Mesenchymal stem cell (in vitro differentiated cells and primary cell): ENCODE results near the gene SAMD1.

Source experiments
- DNase-seq: peaks from one replicate; pipeline ENCODE4 v3.0.0-alpha.2; 2013
- H2AFZ ChIP-seq: one replicate; pipeline ENCODE4 v1.6.1; 2013; ENCODE audit warnings: low read depth, mild to moderate bottlenecking, control low read depth, inconsistent platforms, low read length, moderate library complexity
- H2AK5ac ChIP-seq: 2 replicates; pipeline ENCODE4 v1.6.1; 2013; ENCODE audit warnings: low read length, moderate library complexity, mild to moderate bottlenecking, inconsistent platforms; ENCODE audit not compliant: severe bottlenecking
- H2BK120ac ChIP-seq: one replicate; pipeline ENCODE4 v1.6.1; 2013; ENCODE audit warnings: low read depth, mild to moderate bottlenecking, inconsistent platforms, low read length, moderate library complexity
- H2BK12ac ChIP-seq, 2 experiments: one replicate each; pipeline ENCODE4 v1.6.1; 2013; ENCODE audit warnings: inconsistent platforms in 2 of 2, low read length in 2 of 2, mild to moderate bottlenecking in 2 of 2, moderate library complexity in 2 of 2, control low read depth in 1 of 2
- H2BK15ac ChIP-seq: one replicate; pipeline ENCODE4 v1.6.1; 2013; ENCODE audit warnings: mild to moderate bottlenecking, low read depth, inconsistent platforms; ENCODE audit not compliant: poor library complexity, severe bottlenecking
- H2BK5ac ChIP-seq: 2 replicates; pipeline ENCODE4 v1.6.1; 2013; ENCODE audit warnings: low read depth, mild to moderate bottlenecking, low read length, control low read depth, inconsistent platforms; ENCODE audit not compliant: poor library complexity, severe bottlenecking
- H3K14ac ChIP-seq, 2 experiments: one replicate each; pipeline ENCODE4 v1.6.1; 2013; ENCODE audit warnings: inconsistent platforms in 2 of 2, low read length in 2 of 2, control low read depth in 1 of 2, mild to moderate bottlenecking in 1 of 2, moderate library complexity in 1 of 2
- H3K18ac ChIP-seq, 2 experiments: one replicate each; pipeline ENCODE4 v1.6.1; 2013; ENCODE audit warnings: inconsistent platforms in 2 of 2, low read length in 2 of 2, control low read depth in 1 of 2, low read depth in 1 of 2, mild to moderate bottlenecking in 1 of 2
- H3K23ac ChIP-seq, 2 experiments: one replicate each; pipeline ENCODE4 v1.6.1; 2013; ENCODE audit warnings: inconsistent platforms in 2 of 2, low read length in 2 of 2, mild to moderate bottlenecking in 2 of 2, moderate library complexity in 2 of 2, control low read depth in 1 of 2
- H3K27ac ChIP-seq: 2 replicates; pipeline ENCODE4 v1.5.1; 2013; ENCODE audit warnings: mild to moderate bottlenecking, moderate library complexity, low read length, control low read depth, inconsistent platforms; ENCODE audit not compliant: poor library complexity, severe bottlenecking
- H3K27me3 ChIP-seq, 2 experiments: 2 replicates each; pipeline versions ENCODE4 v1.6.1 to v1.7.0; 2013; ENCODE audit warnings: low read length in 2 of 2, mild to moderate bottlenecking in 2 of 2, moderate library complexity in 2 of 2, control low read depth in 1 of 2, inconsistent platforms in 1 of 2; ENCODE audit not compliant: control insufficient read depth in 1 of 2, insufficient read depth in 1 of 2
- H3K36me3 ChIP-seq, 2 experiments: 2 replicates each; pipeline versions ENCODE4 v1.6.1 to v1.7.0; 2013; ENCODE audit warnings: low read length in 2 of 2, control low read depth in 1 of 2, inconsistent platforms in 1 of 2, low read depth in 1 of 2, mild to moderate bottlenecking in 1 of 2; ENCODE audit not compliant: insufficient read depth in 2 of 2, control insufficient read depth in 1 of 2
- H3K4ac ChIP-seq, 2 experiments: one replicate each; pipeline ENCODE4 v1.6.1; 2013; ENCODE audit warnings: inconsistent platforms in 2 of 2, low read length in 2 of 2, mild to moderate bottlenecking in 2 of 2, moderate library complexity in 2 of 2, control low read depth in 1 of 2, low read depth in 1 of 2
- H3K4me1 ChIP-seq: 2 replicates; pipeline ENCODE4 v1.6.1; 2013; ENCODE audit warnings: low read depth, low read length, control low read depth; ENCODE audit not compliant: control insufficient read depth, insufficient read depth
- H3K4me2 ChIP-seq: 2 replicates; pipeline ENCODE4 v1.6.1; 2013; ENCODE audit warnings: low read length, mild to moderate bottlenecking, inconsistent platforms; ENCODE audit not compliant: poor library complexity, severe bottlenecking
- H3K4me3 ChIP-seq, 2 experiments: 2 replicates each; pipeline versions ENCODE4 v1.5.1 to v1.7.0; 2013; ENCODE audit warnings: low read length in 2 of 2, mild to moderate bottlenecking in 2 of 2, control low read depth in 1 of 2, low read depth in 1 of 2; ENCODE audit not compliant: insufficient read depth in 1 of 2
- H3K79me1 ChIP-seq: replicated peaks from 2 replicates; pipeline ENCODE4 v1.6.1; 2013; ENCODE audit warnings: mild to moderate bottlenecking, control low read depth, low read length, inconsistent platforms; ENCODE audit not compliant: poor library complexity, severe bottlenecking
- H3K9ac ChIP-seq: 2 replicates; pipeline ENCODE4 v1.7.0; 2013; ENCODE audit warnings: mild to moderate bottlenecking, low read length, moderate library complexity
- H3K9me3 ChIP-seq: 2 replicates; pipeline ENCODE4 v1.7.0; 2013; ENCODE audit warnings: mild to moderate bottlenecking, low read length; ENCODE audit not compliant: control insufficient read depth
- H4K8ac ChIP-seq: one replicate; pipeline ENCODE4 v1.6.1; 2013; ENCODE audit warnings: inconsistent platforms, mild to moderate bottlenecking, low read length, moderate library complexity
- H4K91ac ChIP-seq: one replicate; pipeline ENCODE4 v1.6.1; 2013; ENCODE audit warnings: mild to moderate bottlenecking, low read length, inconsistent platforms
- WGBS: methylation state at CpG from one replicate; pipeline ENCODE4 v1.1.7; 2013; ENCODE audit warnings: mixed read lengths; 5-methylcytosine and 5-hydroxymethylcytosine counted together

The SAMD1 gene

GRCh38 chr19:14093117-14093823 is 2.7 kb upstream of the SAMD1 start:
- H3K9me3 ChIP-seq, result peaks cover 8% of the 10 kb centered on the region
- H3K79me1 ChIP-seq, result peaks cover 8% of the 10 kb centered on the region
- no peak overlapping the region for H2AFZ ChIP-seq
- H4K91ac ChIP-seq, result no peak overlapping the region
- H3K4me2 ChIP-seq, result no peak overlapping the region
- no peak for DNase-seq
- H3K4me1 ChIP-seq, result peaks cover 13% of the 10 kb centered on the region
- H3K18ac ChIP-seq, result no peak overlapping the region
- peaks cover 30 to 44% of the 10 kb centered on the region in 2 experiments for H3K36me3 ChIP-seq
- no peaks in the 10 kb centered on the region for H3K27me3 ChIP-seq
- H3K14ac ChIP-seq, result no peak overlapping the region
- H3K27ac ChIP-seq, result no peak overlapping the region
- 98% methylated on average over 9 of the region's 9 CpGs for WGBS
- no peak overlapping the region for H2BK120ac ChIP-seq
- H2AK5ac ChIP-seq, result no peak overlapping the region
- no peak overlapping the region for H3K23ac ChIP-seq
- no peak overlapping the region for H4K8ac ChIP-seq
- no peak overlapping the region for H3K4ac ChIP-seq
- H2BK12ac ChIP-seq, result no peak overlapping the region
- H2BK15ac ChIP-seq, result no peak overlapping the region
- H3K4me3 ChIP-seq, result peak overlapping the region in 1 of 2 experiments; percentile 32
- no peak overlapping the region for H2BK5ac ChIP-seq
- H3K9ac ChIP-seq, result no peak overlapping the region

- Histone ChIP-seq H3K4ac (peak overlapping the region in 1 of 2 experiments; percentile 76), H3K9ac (peak overlapping the region; percentile 90), H3K4me3 (peak overlapping the region; percentile 88 to 89), H3K27me3 (no peaks in the 10 kb centered on the region), H3K18ac (peak overlapping the region; percentile 43 to 48), H2BK12ac (peak overlapping the region in 1 of 2 experiments; percentile 77), H4K8ac (no peak overlapping the region), H3K23ac (peak overlapping the region in 1 of 2 experiments; percentile 25), H2BK120ac (peak overlapping the region; percentile 19), H3K36me3 (peaks cover 23 to 37% of the 10 kb centered on the region in 2 experiments), H3K9me3 (peaks cover 8% of the 10 kb centered on the region), H3K27ac (no peak overlapping the region), H2BK5ac (no peak overlapping the region), H3K4me1 (peaks cover 13% of the 10 kb centered on the region), H3K79me1 (peaks cover 8% of the 10 kb centered on the region), H4K91ac (peak overlapping the region; percentile 39), H2BK15ac (no peak overlapping the region), H3K14ac (no peak overlapping the region), H2AFZ (no peak overlapping the region), H2AK5ac (peak overlapping the region; percentile 69), H3K4me2 (peak overlapping the region; percentile 56)
- 34% methylated on average over 15 of the region's 15 CpGs for WGBS
- DNase-seq, result peak; percentile 21
Measured at GRCh38 chr19:14091813-14092462, 1.4 kb upstream of the SAMD1 start.

- H3K18ac ChIP-seq, result peak overlapping the region; percentile 80 to 91
- DNase-seq, result peak; percentile 77
- H2BK12ac ChIP-seq, result peak overlapping the region; percentile 18 to 66
Measured at GRCh38 chr19:14091081-14091812, 696 bp upstream of the SAMD1 start.

More at GRCh38 chr19:14091081-14091812, 696 bp upstream of the SAMD1 start:
- WGBS, result under 1% methylated on average over 47 of the region's 72 CpGs
- peak overlapping the region; percentile 13 for H3K27ac ChIP-seq
- peak overlapping the region; percentile 88 to 89 for H3K4me3 ChIP-seq
- H2AFZ ChIP-seq, result no peak overlapping the region
- H3K9me3 ChIP-seq, result peaks cover 8% of the 10 kb centered on the region
- H3K14ac ChIP-seq, result peak overlapping the region in 1 of 2 experiments; percentile 51
- peak overlapping the region in 1 of 2 experiments; percentile 96 for H3K23ac ChIP-seq
- H3K4me2 ChIP-seq, result peak overlapping the region; percentile 56
- peaks cover 16 to 32% of the 10 kb centered on the region in 2 experiments for H3K36me3 ChIP-seq
- H3K4ac ChIP-seq, result peak overlapping the region; percentile 12 to 87
- peaks cover 13% of the 10 kb centered on the region for H3K4me1 ChIP-seq
- peak overlapping the region; percentile 57 for H4K91ac ChIP-seq
- peak overlapping the region; percentile 71 for H2BK120ac ChIP-seq
- no peaks in the 10 kb centered on the region for H3K27me3 ChIP-seq
- peak overlapping the region; percentile 84 for H4K8ac ChIP-seq
- H3K9ac ChIP-seq, result peak overlapping the region; percentile 90
- H2AK5ac ChIP-seq, result no peak overlapping the region
- H2BK15ac ChIP-seq, result peak overlapping the region; percentile 52
- no peak overlapping the region for H2BK5ac ChIP-seq
- peaks cover 8% of the 10 kb centered on the region for H3K79me1 ChIP-seq
